NB4 (cell line): Measurements from ENCODE around the gene NUDT9.
"Not testable (repeated sequence)": the region's sequence is repeated elsewhere in the genome, so short reads cannot be mapped to it uniquely, and the experiment has no call there.

Experiments used
- DNase-seq: peaks from one replicate; pipeline ENCODE4 v3.0.0; 2010; ENCODE audit warnings: low read depth
- H3K4me3 ChIP-seq: one replicate; pipeline ENCODE4 v1.5.1; 2011; ENCODE audit warnings: mild to moderate bottlenecking, low read depth, low read length, moderate library complexity
- MYC ChIP-seq: IDR thresholded peaks from 2 replicates; pipeline ENCODE4 v1.6.1; 2011; ENCODE audit warnings: low read depth, low read length
- POLR2A ChIP-seq: IDR thresholded peaks from 2 replicates; pipeline ENCODE4 v1.6.1; 2011; ENCODE audit warnings: mild to moderate bottlenecking; ENCODE audit not compliant: insufficient read length; ENCODE audit errors: extremely low read depth
- TF ChIP-seq, protein P1 (sequence below): IDR thresholded peaks from 2 replicates; pipeline ENCODE4 v1.6.1; 2011; ENCODE audit warnings: low read depth, low read length
- TF ChIP-seq, protein P2 (sequence below): IDR thresholded peaks from one replicate; pipeline ENCODE4 v1.5.1; 2012; ENCODE audit warnings: low read depth, low read length

NUDT9 gene

DNA sequence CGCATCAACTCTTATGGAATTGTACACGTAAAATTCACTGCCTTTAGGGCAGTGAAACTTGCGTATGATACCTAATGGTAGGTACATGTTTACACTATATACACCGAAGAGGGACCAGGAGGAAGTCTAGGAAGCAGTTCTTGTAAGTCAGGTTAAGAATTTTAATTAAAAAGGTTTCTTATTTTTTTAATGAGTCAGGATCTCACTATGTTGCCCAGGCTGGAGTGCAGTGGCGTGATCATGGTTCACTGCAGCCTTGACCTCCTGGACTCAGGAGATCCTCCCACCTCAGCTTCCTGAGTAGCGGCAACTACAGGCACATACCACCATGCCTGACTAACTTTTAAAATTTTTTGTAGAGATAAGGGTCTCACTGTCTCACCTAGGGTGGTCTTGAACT lies 6.6 kb downstream of the NUDT9 start:
- no peak overlapping the region for H3K4me3 ChIP-seq
- TF ChIP-seq, protein P1, sequence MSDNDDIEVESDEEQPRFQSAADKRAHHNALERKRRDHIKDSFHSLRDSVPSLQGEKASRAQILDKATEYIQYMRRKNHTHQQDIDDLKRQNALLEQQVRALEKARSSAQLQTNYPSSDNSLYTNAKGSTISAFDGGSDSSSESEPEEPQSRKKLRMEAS, result no peak
- no peak for TF ChIP-seq MYC
- TF ChIP-seq, protein P2, sequence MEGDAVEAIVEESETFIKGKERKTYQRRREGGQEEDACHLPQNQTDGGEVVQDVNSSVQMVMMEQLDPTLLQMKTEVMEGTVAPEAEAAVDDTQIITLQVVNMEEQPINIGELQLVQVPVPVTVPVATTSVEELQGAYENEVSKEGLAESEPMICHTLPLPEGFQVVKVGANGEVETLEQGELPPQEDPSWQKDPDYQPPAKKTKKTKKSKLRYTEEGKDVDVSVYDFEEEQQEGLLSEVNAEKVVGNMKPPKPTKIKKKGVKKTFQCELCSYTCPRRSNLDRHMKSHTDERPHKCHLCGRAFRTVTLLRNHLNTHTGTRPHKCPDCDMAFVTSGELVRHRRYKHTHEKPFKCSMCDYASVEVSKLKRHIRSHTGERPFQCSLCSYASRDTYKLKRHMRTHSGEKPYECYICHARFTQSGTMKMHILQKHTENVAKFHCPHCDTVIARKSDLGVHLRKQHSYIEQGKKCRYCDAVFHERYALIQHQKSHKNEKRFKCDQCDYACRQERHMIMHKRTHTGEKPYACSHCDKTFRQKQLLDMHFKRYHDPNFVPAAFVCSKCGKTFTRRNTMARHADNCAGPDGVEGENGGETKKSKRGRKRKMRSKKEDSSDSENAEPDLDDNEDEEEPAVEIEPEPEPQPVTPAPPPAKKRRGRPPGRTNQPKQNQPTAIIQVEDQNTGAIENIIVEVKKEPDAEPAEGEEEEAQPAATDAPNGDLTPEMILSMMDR, result no peak
- DNase-seq, result no peak

DNA sequence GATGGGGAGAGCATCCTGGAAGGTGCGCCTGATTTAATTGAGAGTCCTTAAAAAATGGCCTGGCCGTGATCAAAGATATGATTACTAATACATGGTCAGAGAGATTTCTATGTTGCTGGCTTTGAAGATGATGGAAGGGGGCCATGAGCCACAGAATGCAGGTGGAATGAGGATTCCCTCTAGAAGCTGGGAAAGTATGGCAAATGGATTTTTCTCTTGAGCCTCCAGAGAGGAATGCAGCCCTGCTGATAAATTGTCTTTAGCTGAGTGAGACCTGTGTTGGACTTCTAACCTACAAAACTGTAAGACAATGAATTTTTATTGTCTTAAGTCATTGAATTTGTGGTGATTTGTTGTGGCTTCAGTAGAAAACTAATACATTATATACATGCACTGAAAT lies 7.7 kb downstream of the NUDT9 start:
- TF ChIP-seq MYC (no peak), POLR2A (no peak)
- TF ChIP-seq, protein P2, result no peak
- TF ChIP-seq, protein P1, result no peak
- no peak overlapping the region for H3K4me3 ChIP-seq
- no peak for DNase-seq

DNA sequence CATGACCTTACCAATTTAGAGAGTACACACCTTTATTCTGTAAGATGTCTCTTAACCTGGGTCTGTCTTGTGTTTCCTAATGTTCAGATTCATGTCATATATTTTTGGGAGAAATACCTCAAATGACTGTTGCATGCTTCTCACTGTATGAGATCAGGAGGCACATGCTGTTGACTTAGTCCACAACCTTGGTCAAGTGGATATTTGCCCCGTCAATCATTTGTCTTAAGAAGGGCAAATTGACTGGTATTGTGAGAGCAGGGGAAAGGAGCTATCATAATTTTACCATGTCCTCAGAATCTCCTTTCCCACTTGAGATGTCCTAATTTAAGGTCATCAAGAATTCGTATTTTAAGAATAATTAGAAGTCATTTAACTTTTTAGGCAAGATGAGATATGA lies 11.0 kb downstream of the NUDT9 start:
- no peak overlapping the region for H3K4me3 ChIP-seq

DNA sequence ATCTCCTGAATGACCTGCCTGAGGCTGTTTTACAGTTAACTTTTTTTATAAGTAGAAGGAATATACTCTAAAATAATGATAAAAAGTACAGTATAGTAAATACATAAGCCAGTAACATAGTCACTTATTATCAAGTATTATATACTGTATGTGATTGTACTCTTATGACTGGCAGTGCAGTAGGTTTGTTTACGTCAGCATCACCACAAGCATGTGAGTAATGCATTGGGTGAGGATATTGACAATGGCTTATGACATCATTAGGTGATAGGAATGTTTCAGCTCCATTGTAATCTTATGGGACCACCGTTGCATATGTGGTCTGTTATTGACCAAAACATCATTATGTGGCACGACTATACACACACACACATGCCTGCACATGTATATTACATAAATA lies 20.5 kb downstream of the NUDT9 start:
- H3K4me3 ChIP-seq, result no peak overlapping the region
- TF ChIP-seq MYC, result no peak
- TF ChIP-seq, protein P1, result no peak
- TF ChIP-seq, protein P2, result no peak
- no peak for TF ChIP-seq POLR2A
- no peak for DNase-seq

More for the DNA sequence above, 11.0 kb downstream of the NUDT9 start:
- TF ChIP-seq MYC (no peak), POLR2A (no peak)
- TF ChIP-seq, protein P1, result no peak
- TF ChIP-seq, protein P2, result no peak
- DNase-seq, result no peak

DNA sequence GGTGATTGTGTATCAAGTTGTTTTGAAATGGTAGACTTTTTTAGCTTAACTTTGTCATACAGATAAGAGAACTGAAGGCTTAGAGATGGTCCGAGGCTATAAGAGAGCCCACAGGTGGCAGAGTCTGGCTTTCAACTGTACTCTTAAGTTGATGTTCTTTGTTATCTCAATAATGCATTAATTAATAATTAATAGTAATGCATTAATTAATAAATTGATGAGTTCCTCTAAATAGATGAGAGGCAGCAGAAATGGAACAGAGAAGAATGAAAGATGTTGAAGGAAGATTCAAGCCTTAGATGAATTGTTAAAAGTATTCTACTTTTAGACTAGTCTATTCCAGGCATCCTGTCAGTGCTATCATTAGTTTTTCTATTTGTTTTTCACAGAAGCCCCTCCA lies 22.4 kb downstream of the NUDT9 start:
- DNase-seq, result no peak
- no peak overlapping the region for H3K4me3 ChIP-seq
- TF ChIP-seq POLR2A (no peak), MYC (no peak)
- TF ChIP-seq, protein P2, result no peak
- TF ChIP-seq, protein P1, result no peak

DNA sequence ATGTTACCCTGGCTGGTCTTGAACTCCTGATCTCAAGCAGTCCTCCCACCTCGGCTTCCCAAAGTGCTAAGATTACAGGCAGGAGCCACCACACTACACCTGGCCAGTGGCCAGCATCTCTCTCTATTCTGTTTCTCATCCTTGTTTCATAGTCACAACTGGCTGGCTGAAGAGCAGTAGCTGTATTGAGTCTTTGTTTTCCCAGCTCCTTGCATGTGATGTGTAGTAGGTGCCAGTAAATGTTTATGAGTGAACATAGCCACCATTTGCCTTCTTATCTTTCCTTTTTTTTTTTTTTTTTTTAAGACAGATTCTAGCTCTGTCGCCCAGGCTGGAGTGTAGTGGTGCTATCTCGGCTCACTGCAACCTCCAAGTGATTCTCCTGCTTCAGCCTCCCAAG lies 23.6 kb downstream of the NUDT9 start:
- TF ChIP-seq, protein P2, result no peak
- TF ChIP-seq MYC (no peak), POLR2A (no peak)
- TF ChIP-seq, protein P1, result no peak
- H3K4me3 ChIP-seq, result no peak overlapping the region
- no peak for DNase-seq

DNA sequence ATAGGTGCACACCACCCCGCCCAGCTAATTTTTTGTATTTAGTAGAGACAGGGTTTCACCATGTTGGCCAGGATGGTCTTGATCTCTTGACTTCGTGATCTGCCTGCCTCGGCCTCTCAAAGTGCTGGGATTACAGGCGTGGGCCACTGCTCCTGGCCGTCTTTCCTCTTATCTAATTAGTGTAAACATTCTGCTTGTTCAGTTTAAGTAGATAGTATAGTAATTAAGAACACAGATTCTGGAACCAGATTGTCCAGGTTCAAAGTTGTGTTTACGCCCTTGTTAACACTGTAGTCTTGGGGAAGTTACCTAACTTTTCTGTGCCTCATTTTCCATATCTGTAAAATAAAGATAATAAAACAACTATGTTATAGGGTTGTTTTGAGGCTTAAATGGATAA lies 24.0 kb downstream of the NUDT9 start:
- DNase-seq, result not testable (repeated sequence)

More for the DNA sequence above, 24.0 kb downstream of the NUDT9 start:
- H3K4me3 ChIP-seq, result not testable (repeated sequence)
